ENCODE results near the gene MPI.

Gene MPI

GRCh38 chr15:74937590-74938371 is 47.9 kb downstream of the MPI start, which contains the start of gene COX5A:
Gene COX5A (minus strand): TSS chr15:74938073. CDS start chr15:74938014, 59 bp downstream.
- peak; percentile 76 for DNase-seq

GRCh38 chr15:74950078-74950908 is 60.5 kb downstream of the MPI start:
- peak; percentile 32 for DNase-seq

- DNase-seq = no peak
These were observed 61.2 kb downstream of the MPI start for GRCh38 chr15:74951006-74951405.

Measured in DMS153 (cell line).